G401.6 (cell line): ENCODE data around the gene LSP1.
"Not testable (repeated sequence)": the region's sequence is repeated elsewhere in the genome, so short reads cannot be mapped to it uniquely, and the experiment has no call there.

ENCODE experiments used
- FAIRE-seq: peaks from 2 replicates; lab custom pipeline; 2012; peaks lifted over from hg19 to GRCh38; lab: Jason Lieb, UNC

LSP1 gene

DNA sequence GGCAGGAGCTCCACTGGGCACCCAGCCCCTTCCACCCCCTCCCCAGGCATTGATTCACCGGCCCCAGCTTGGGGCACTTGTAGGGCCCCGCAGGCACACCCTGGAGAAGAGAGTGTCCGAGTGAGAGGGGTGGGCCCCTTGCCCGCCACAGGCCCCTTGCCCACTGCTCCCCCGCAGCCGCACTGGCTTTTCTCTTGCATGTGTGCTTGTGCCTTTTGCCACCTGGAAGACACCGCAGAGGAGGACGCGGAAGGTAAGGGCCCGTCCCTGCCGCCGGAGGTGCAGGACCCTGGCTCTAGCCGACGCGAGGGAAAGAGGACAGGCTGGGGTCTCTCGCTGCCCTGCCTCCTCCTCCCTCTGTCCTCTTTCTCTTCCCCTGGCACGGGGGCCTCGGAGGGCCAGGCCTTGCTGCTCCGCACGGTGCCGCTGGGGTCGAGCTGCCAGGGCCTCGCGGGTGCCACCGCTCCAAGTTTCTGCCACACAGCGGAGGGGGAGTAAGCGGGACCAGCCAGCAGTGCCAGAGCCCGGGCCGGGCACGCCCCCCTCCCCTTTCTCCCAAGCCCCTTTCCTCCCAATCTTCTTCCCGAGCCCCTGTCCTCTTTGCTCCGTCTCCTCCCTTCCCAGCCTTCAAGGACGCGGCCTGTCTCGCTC is 76.1 kb downstream of the LSP1 start:
- FAIRE-seq: no peak

DNA sequence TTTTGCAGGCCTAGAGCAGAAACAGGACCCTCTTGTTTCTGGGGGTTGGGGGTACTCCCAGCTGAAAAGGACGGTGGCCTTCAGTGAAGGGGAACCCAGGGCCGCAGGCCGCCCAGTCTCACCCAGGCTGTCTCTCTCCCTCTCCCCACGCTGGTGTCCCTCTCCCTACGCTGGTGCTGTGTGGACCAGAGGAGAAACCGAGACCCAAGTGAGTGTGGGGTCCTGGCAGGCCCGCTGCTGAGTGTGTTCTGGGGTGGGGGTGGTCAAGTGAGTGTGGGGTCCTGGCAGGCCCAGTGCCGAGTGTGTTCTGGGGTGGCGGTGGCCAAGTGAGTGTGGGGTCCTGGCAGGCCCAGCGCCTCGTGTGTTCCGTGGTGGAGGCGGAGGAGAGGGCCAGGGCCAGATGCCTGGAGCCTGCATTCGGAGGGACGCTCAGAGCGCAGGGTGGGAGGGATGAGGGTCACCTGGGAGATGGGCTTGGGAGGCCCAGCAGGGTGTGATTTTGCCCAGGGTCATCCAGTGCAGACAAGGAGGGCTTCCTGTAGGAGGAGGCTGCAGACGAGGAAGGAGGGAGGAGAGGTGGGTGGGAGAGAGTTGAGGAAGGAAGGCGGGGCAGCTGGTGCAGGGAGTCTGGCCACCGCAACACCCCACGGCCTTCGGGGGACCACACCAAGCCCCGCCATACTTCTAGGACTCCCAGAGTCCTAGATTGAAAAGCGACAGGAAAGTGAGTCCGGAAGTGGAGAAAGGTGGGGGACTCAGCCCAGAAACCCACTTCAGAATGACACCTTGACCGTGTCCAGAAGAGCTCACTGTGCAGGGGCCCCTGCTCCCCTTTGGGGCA is 77.0 kb downstream of the LSP1 start:
- FAIRE-seq: no peak

GRCh38 chr11:1930462-1930830 is 77.6 kb downstream of the LSP1 start:
- FAIRE-seq: no peak

DNA sequence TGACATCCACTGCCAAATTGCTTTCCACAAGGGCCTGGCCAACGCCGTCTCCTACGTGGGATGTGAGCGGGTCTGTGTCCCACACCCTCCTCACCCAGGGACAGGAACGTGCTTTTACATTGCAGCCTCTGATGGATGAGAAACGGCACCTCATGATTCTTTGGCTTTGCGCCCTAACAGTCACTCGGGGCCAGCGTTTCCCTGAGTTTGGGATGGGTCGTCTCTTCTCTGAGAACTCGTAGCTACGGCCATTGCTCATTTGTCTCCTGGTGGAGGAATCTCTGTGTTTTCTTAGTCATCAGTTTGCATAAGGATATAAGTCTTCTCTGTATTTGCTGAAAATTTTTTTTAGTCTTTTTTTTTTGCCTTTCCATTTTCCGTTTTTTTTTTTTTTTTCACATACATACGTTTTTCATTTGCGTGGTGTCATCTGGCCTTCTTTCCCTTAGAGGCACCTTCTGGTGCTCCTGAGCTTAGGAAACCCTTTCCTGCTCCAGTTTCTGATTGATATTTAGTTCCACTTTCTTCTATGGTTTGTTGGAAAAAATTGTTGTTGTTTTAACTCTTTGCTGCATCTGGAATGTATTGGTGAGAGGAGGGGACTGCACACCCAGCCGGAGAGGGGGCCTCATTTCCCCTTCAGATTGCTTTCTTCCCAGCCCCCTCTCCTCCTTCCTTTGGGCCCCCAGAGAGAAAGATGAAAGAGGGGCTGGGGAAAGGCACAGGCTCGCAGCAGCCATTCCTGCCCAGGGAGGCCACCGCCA is 78.6 kb downstream of the LSP1 start:
- no peak for FAIRE-seq

DNA sequence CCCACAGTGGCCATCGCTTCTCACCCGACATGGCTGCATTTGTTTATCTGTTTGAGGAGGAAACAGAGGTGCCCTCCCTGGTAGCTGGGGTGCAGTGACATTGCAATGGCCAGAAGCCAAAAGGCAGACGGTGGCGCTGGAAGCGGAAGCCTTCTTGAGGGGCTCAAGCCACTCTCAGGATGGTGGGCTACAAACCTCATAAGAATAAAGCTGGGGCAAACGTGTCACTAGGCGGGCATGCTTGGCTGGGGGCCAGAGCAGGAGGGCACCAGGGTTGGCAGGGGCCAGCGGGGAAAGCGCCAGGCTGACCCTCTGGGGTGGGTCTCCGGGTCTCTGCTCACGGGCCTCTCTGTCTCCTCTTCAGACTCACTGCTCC is 79.2 kb downstream of the LSP1 start:
- no peak for FAIRE-seq

- no peak for FAIRE-seq
Observed at GRCh38 chr11:1932681-1933080, 79.8 kb downstream of the LSP1 start.

DNA sequence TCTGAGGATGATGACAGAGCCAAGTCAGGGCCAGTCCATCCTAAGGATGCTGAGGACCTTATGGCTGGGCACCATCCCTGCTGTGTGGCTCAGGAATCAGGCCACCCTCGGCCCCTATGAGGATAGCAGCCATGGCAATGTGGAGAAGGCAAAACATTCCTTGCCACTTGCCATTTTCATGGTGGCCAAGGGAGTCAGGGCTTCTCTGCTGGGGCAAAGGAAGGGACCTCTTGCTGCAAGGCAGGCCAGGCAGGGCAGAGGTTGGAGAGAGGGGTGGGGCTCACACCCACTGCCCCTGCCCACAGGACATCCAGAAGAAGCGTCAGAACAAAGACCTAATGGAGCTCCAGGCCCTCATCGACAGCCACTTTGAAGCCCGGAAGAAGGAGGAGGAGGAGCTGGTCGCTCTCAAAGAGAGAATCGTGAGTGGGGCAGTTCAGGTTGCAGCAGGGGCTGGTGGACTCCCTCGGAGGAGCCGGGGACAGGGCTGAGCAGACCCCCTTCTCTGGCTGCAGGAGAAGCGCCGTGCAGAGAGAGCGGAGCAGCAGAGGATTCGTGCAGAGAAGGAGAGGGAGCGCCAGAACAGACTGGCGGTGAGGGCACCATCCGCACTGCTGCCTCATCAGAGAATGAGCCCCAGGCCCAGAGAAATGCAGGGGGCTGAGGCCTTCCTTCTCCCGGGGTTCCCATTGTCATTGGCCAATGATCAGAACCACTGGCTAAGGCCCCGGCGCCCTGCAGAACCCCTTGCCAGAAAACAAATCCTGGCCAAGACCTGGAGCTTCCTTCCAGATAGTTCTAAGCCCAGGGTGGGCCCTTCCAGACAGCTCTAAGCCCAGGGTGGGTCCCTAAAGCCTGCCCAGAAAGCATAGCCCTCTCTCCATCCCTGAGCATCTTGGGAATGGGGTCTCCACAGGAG is 80.8 kb downstream of the LSP1 start:
- FAIRE-seq: no peak

- no peak for FAIRE-seq
Observed at GRCh38 chr11:1934335-1935155, 81.7 kb downstream of the LSP1 start.

- no peak for FAIRE-seq
Observed at GRCh38 chr11:1935156-1936071, 82.5 kb downstream of the LSP1 start.

- no peak for FAIRE-seq
Observed at GRCh38 chr11:1936072-1936780, 83.3 kb downstream of the LSP1 start.

GRCh38 chr11:1936781-1937615 is 84.1 kb downstream of the LSP1 start:
- no peak for FAIRE-seq

DNA sequence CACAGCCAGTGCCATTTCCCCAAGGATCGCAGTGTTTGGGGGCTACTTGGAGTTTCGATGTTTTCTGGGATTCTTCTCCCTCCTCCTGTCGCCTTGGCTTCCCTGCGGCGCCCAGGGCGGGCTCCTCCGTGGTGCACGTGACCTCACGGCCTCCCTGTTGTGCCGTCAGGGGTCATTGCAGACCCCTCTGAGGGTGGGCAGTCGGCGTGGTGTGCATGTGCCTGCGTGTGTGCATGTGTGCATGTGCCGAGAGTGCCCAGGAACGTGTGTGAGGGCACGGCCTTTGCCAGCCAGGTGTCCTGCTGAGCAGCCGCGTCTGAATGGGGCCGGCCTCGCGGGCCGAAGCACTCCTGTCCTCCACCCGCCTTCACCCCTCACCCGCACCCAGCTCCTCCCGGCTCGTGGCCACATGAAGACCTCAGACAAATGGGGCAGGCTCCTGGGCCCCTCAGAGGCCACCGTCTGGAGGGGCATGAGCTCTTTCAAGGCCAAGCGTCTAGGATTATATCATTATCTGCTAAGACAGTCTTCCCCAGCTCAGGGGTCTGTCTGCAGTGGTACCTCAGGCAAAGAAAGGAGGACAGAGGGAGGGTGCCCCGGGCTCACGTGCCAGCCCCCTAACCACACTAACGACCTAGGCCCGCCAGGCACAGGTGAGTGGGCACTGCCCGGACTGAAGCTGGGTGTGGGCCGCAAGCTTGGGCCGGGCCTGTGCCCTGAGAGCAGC is 84.9 kb downstream of the LSP1 start:
- FAIRE-seq: no peak

GRCh38 chr11:1938343-1939005 is 85.6 kb downstream of the LSP1 start:
- FAIRE-seq: no peak

GRCh38 chr11:1939006-1939625 is 86.2 kb downstream of the LSP1 start:
- FAIRE-seq: no peak

GRCh38 chr11:1939788-1940187 is 86.9 kb downstream of the LSP1 start:
- not testable (repeated sequence) for FAIRE-seq
